NCI-H460 (cell line): ENCODE results near the gene ZNF598. TPM values are rescaled to one million over a fixed set of nuclear protein-coding genes. Genes with fewer than 3 reads are reported as not detected.

Source experiments
- DNase-seq: peaks from one replicate; pipeline ENCODE4 v3.0.0-alpha.2; 2016; ENCODE audit warnings: low read depth; ENCODE audit errors: extremely low read depth
- total RNA-seq: library from RNA; depleted of rRNA; stranded (reverse); fragments of >200 nt; shearing (Covaris generic); gene quantifications from 2 replicates; pipeline ENCODE4 v1.2.3, GENCODE V29; 2014

ZNF598 gene
- total RNA-seq, 1 experiment from 2014 or later, result 37.1 TPM

GRCh38 chr16:1979271-1980029 is 30.2 kb downstream of the ZNF598 start:
- no peak for DNase-seq

GRCh38 chr16:1978476-1979120 is 31.0 kb downstream of the ZNF598 start:
- DNase-seq, result no peak

GRCh38 chr16:1977875-1978268 is 31.7 kb downstream of the ZNF598 start:
- no peak for DNase-seq

GRCh38 chr16:1976951-1977874 is 32.4 kb downstream of the ZNF598 start:
- no peak for DNase-seq

GRCh38 chr16:1976216-1976520 is 33.5 kb downstream of the ZNF598 start:
- no peak for DNase-seq

- no peak for DNase-seq
Measured at GRCh38 chr16:1975432-1976215, 34.0 kb downstream of the ZNF598 start.

- DNase-seq, result no peak
Measured at GRCh38 chr16:1974157-1975070, 35.2 kb downstream of the ZNF598 start.

GRCh38 chr16:1973461-1974156 is 36.0 kb downstream of the ZNF598 start:
- DNase-seq, result no peak

- no peak for DNase-seq
Measured at GRCh38 chr16:1972490-1972877, 37.1 kb downstream of the ZNF598 start.

- DNase-seq, result peak; percentile 87
Measured at GRCh38 chr16:1971796-1972489, 37.7 kb downstream of the ZNF598 start, which contains the start of gene TBL3. Gene TBL3, plus strand, starts transcription at chr16:1972053. Its CDS starts 112 bp downstream, at chr16:1972165.

- DNase-seq, result no peak
Measured at GRCh38 chr16:1968146-1968953, 41.3 kb downstream of the ZNF598 start.

- DNase-seq, result no peak
Measured at GRCh38 chr16:1966460-1966859, 43.2 kb downstream of the ZNF598 start, which contains the start of gene RNF151. Gene RNF151, plus strand, starts transcription at chr16:1966856. Its CDS starts 26 bp downstream, at chr16:1966882.

- no peak for DNase-seq
Measured at GRCh38 chr16:1965396-1966001, 44.1 kb downstream of the ZNF598 start.

- peak; percentile 98 for DNase-seq
Measured at GRCh38 chr16:1964506-1965395, 44.9 kb downstream of the ZNF598 start, which contains the start of gene RPS2. Gene RPS2, minus strand, starts transcription at chr16:1964826. Its CDS starts 201 bp downstream, at chr16:1964625.

- DNase-seq, result no peak
Measured at GRCh38 chr16:1963806-1964505, 45.7 kb downstream of the ZNF598 start.
